Muscle layer of colon (tissue), 2 donors: Measurements from ENCODE around the gene TRIM33.

Experiments
- H3K27ac ChIP-seq: one replicate; pipeline ENCODE4 v1.7.0; 2013; ENCODE audit warnings: low read depth, mild to moderate bottlenecking, low read length, moderate library complexity
- H3K27me3 ChIP-seq, 2 donors: one replicate each; pipeline ENCODE4 v1.7.0; 2013; ENCODE audit warnings: low read length in 2 of 2, mild to moderate bottlenecking in 2 of 2; ENCODE audit not compliant: insufficient read depth in 2 of 2, control insufficient read depth in 1 of 2
- H3K36me3 ChIP-seq: one replicate; pipeline ENCODE4 v1.7.0; 2013; ENCODE audit warnings: mild to moderate bottlenecking, low read length; ENCODE audit not compliant: insufficient read depth
- H3K4me1 ChIP-seq: one replicate; pipeline ENCODE4 v1.7.0; 2013; ENCODE audit warnings: mild to moderate bottlenecking, low read length; ENCODE audit not compliant: insufficient read depth
- H3K4me3 ChIP-seq, 2 donors: one replicate each; pipeline ENCODE4 v1.7.0; 2013; ENCODE audit warnings: low read length in 2 of 2, low read depth in 1 of 2, mild to moderate bottlenecking in 1 of 2, moderate library complexity in 1 of 2
- H3K9ac ChIP-seq: one replicate; pipeline ENCODE4 v1.7.0; 2013; ENCODE audit warnings: low read length
- H3K9me3 ChIP-seq: one replicate; pipeline ENCODE4 v1.7.0; 2013; ENCODE audit warnings: mild to moderate bottlenecking, low read length
- donor health status: abdominal sarcoma.
- donor health status: Adenocarcinoma of cecum.

The TRIM33 gene

DNA sequence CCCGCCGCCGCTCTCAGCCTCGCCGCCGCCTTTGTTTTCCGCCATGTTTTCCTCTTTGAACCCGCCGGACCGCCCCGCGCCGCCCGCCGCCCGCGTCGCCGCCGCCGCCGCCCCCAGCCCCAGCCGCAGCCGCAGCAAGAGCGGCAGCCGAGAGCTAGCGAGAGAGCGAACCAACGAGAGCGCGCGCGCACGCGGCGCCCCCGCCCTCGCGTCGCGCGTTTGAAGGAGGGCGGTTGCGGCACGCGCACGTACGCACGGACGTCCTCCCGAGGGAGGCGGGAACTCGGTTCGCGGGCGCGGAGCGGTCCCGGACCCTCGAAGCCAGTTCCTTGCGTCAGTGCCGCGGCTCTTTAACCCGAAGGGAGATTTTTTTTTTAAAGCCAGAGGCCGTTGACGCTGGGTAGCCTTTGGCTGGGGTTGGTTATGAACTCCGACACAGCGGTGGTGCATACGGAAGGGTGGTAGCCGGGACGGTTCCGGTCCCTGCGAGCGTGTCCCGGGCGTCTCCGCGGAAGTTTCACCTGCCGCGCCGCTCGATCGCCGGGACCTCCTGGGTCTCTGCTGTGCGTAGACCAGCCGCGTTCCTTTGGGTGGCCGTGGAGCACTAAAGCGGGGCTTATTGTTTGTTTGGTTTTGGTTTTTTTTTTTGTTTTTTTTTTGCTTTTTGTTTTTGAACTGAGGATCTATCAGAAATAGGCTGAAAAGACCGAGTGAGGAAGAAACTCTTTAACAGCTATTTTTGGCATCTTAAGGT, at the start of gene TRIM33:
TRIM33 (minus strand) TSS at position 172 of the 754 bp plus-strand sequence; CDS start at position 45, 127 bp downstream.
- no peaks in the 10 kb centered on the region for H3K9me3 ChIP-seq
- no peaks in the 10 kb centered on the region for H3K27me3 ChIP-seq
- H3K4me1 ChIP-seq = peaks cover 38% of the 10 kb centered on the region
- peak within 1 kb of the TSS; percentile 90 to 97 for H3K4me3 ChIP-seq
- peak within 1 kb of the TSS; percentile 97 for H3K9ac ChIP-seq
- peak within 1 kb of the TSS; percentile 96 for H3K27ac ChIP-seq
- H3K36me3 ChIP-seq = no peaks in the 10 kb centered on the region

DNA sequence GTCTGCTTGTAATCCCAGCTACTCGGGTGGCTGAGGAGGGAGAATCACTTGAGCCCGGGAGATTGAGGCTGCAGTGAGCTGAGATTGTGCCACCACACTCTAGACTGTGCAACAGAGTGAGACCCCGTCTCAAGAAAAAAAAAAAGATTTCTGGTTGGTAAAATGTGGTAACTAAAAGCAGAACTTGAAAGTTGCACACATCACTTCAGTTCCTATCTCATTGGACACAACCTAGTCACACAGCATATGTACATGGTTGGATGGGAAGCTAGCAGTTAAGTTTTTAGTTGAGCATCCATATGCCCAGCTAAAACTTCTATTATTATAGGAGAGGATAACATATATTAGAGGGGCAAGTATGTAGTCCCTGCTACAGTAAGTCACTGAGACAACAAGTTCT, 48.4 kb upstream of the TRIM33 start:
- Histone ChIP-seq H3K4me1 (no peaks in the 10 kb centered on the region), H3K9ac (no peak overlapping the region), H3K27ac (no peak overlapping the region)

DNA sequence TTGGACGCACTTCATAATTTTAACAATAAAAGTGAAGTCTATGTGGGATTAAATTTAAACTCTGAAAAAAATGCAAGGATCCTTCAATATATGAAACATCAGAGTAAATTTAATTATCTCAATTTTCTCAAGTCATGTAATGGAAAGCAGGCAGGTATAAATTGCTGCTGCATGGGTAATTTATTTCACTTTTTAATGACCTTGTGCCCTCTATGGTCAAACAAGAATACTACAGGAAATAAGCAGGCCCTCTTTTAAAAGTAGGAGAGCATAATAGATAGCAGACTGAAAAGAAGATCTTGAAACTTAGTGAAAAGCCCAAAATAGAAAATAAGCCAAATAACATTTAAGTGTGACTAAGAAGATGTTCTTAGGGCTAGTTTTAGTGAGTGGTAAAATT, 47.5 kb upstream of the TRIM33 start:
- Histone ChIP-seq H3K27ac (no peak overlapping the region), H3K36me3 (no peaks in the 10 kb centered on the region), H3K9me3 (no peaks in the 10 kb centered on the region), H3K4me1 (no peaks in the 10 kb centered on the region), H3K9ac (no peak overlapping the region), H3K4me3 (no peak overlapping the region), H3K27me3 (no peaks in the 10 kb centered on the region)

More for the DNA sequence above, 48.4 kb upstream of the TRIM33 start:
- Histone ChIP-seq H3K4me3 (no peak overlapping the region), H3K36me3 (no peaks in the 10 kb centered on the region), H3K9me3 (no peaks in the 10 kb centered on the region), H3K27me3 (no peaks in the 10 kb centered on the region)

DNA sequence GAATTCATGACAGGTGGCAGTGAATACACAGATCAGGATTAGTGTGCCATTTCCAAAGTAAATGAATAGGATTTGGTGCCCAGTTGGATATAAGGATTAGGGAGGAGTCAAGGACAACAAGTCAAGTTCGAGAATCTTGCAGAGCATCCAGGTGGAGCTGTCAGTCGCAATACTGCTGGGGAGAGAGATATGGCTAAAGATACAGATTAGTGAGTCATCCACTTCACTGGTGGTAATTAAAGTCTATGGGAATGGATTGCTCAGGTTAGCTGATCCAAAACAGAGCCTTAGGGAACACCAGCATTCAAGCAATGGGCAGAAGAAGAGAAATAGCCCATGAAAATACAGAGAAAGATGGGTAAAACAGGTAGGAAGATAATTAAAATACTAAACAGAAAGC, 43.6 kb upstream of the TRIM33 start:
- Histone ChIP-seq H3K27ac (no peak overlapping the region), H3K9me3 (no peaks in the 10 kb centered on the region), H3K4me3 (no peak overlapping the region), H3K4me1 (no peaks in the 10 kb centered on the region), H3K27me3 (no peaks in the 10 kb centered on the region), H3K36me3 (no peaks in the 10 kb centered on the region), H3K9ac (no peak overlapping the region)

DNA sequence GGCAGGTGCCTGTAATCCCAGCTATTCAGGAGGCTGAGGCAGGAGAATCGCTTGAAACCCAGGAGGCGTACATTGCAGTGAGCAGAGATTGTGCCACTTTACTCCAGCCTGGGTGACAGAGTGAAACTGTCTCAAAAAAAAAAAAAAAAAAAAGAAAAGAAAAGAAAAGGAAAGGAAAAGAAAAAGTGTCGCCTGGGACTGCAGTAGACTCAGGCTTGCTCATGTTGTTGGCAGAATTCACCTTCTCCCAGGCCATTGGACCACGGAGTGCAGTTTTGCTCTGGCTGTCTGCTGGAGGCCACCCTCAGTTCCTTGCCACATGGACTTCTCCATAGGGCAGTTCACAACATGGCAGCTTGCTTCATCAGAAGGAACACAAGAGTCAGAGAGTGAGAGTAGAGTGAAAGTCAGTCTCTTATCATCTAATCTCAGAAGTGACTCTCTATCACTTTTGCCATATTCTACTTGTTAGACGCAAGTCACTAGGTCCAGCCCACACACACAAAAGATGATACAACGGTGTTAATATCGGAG, 41.2 kb upstream of the TRIM33 start:
- no peak overlapping the region for H3K27ac ChIP-seq
- no peak overlapping the region for H3K9ac ChIP-seq
- H3K9me3 ChIP-seq = no peaks in the 10 kb centered on the region
- no peaks in the 10 kb centered on the region for H3K27me3 ChIP-seq
- H3K36me3 ChIP-seq = no peaks in the 10 kb centered on the region
- H3K4me1 ChIP-seq = no peaks in the 10 kb centered on the region
- H3K4me3 ChIP-seq = no peak overlapping the region

DNA sequence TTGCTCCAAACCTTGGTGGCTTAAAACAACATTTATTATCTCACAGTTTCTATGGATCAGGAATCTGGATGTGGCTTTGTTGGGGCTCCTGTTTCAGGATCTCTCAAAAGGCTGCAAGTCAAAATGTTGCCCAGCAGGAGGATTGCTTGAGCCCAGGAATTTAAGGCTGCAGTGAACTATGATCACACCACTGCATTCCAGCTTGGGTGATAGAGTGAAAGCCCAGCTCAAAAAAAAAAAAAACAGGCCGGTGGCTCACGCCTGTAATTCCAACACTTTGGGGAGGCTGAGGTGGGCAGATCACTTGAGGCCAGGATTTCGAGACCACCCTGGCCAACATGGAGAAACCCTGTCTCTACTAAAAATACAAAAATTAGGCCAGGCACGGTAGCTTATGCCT, 40.4 kb upstream of the TRIM33 start:
- H3K4me1 ChIP-seq = no peaks in the 10 kb centered on the region
- no peak overlapping the region for H3K4me3 ChIP-seq
- H3K9ac ChIP-seq = no peak overlapping the region
- no peaks in the 10 kb centered on the region for H3K27me3 ChIP-seq
- no peaks in the 10 kb centered on the region for H3K9me3 ChIP-seq
- H3K27ac ChIP-seq = no peak overlapping the region
- no peaks in the 10 kb centered on the region for H3K36me3 ChIP-seq

DNA sequence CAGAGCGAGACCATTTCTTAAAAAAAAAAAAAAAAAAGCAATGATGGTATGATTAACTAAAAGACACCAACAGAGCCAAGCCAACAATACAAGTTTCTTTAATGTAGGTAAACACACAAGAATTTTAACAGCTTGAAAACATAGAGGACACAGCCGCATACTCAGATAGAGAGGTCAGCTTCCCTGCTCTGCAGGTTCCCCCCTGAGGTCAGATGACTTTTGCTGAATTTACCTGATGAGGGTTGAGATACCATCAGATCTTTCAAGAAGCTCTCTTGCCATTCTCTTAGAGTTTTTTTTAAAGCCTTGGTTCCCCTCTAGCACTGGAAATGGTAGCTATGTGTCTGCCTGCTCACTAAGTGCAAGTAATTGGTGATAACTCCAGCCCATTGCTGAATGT, 39.3 kb upstream of the TRIM33 start:
- Histone ChIP-seq H3K9me3 (no peaks in the 10 kb centered on the region), H3K9ac (no peak overlapping the region), H3K4me1 (no peaks in the 10 kb centered on the region), H3K36me3 (no peaks in the 10 kb centered on the region), H3K27ac (no peak overlapping the region), H3K4me3 (no peak overlapping the region), H3K27me3 (no peaks in the 10 kb centered on the region)

DNA sequence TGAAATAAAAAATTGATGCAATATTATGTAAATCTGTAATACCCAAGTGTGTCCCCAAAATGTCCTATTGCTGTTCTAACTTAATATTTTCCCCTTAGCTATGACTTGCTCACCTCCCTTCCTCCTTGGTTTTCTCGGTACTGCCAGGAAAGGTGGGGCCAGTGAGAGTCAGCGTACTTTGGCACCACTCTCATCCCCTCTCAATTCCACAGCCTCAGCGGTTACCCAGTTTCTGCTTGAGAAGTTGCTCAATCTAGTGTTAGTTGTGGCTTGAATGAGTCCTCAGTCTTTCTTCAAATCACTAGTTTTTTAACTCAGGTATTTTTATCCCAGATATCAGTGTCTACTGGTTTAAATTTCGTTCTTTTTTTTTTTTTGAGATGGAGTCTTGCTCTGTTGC, 38.1 kb upstream of the TRIM33 start:
- Histone ChIP-seq H3K27ac (no peak overlapping the region), H3K4me1 (no peaks in the 10 kb centered on the region), H3K9ac (no peak overlapping the region), H3K9me3 (no peaks in the 10 kb centered on the region), H3K4me3 (no peak overlapping the region), H3K27me3 (no peaks in the 10 kb centered on the region), H3K36me3 (no peaks in the 10 kb centered on the region)

DNA sequence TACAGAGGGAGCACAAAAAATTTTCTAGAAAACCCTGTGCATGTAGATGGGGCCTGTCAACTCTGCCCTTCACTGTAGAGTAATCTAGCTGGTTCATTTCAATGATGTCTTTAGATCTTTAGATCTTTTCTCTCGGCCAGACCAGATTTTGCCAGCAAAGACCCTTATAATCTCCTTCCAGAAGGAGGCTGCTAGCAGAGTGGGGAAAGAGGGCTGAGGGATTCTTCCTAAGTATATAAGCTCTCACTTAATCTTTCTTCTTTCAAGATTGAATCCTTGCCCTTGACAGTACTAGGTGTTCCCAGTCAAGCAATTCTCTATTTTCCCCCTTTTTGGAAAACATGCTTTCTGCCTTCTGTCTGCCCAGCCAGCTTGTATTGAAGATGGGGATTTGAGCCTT, 36.1 kb upstream of the TRIM33 start:
- no peaks in the 10 kb centered on the region for H3K4me1 ChIP-seq

DNA sequence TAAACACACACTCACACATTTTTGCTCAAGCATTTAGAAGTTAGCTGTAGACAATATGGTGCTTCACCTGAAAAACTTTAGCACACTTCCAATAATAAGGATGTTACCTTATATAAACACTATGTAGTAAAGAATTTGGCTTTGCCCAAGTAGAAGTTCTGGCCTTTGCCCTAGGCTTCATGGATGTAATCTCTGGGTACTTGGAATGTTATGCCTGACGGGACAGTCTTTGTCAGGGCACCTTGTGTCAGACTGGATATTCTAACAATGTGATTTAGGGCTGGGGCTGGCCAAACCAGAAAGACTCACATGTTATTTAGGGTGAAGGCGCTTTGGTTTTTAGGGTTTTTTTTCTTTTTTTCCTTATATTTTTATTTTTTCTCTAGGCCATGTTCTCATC, 34.8 kb upstream of the TRIM33 start:
- Histone ChIP-seq H3K9ac (no peak overlapping the region), H3K36me3 (no peaks in the 10 kb centered on the region), H3K9me3 (no peaks in the 10 kb centered on the region), H3K4me1 (no peaks in the 10 kb centered on the region), H3K4me3 (no peak overlapping the region), H3K27me3 (no peaks in the 10 kb centered on the region), H3K27ac (no peak overlapping the region)

More for the DNA sequence above, 36.1 kb upstream of the TRIM33 start:
- H3K9me3 ChIP-seq = no peaks in the 10 kb centered on the region
- no peaks in the 10 kb centered on the region for H3K36me3 ChIP-seq
- no peak overlapping the region for H3K27ac ChIP-seq
- no peak overlapping the region for H3K4me3 ChIP-seq
- H3K9ac ChIP-seq = no peak overlapping the region
- no peaks in the 10 kb centered on the region for H3K27me3 ChIP-seq

DNA sequence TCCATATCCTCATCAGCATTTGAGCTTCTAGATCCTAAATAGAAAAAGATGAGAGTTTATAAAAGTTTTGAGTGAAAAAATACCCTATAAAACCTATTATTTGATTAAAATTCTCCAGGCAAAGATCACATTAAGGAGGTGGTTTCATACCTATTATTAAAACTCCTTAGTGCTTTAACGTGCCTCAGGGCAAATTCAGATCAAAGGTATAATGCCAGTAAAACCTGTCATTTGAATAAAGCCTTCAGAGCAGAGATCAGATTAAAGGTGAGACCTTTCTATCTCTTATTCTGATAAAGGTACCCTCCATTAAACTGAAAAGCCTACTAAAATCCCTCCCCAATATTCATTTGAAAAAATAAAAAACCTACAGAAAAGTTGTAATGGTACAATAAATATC, 34.3 kb upstream of the TRIM33 start:
- no peak overlapping the region for H3K9ac ChIP-seq
- H3K27me3 ChIP-seq = no peaks in the 10 kb centered on the region
- no peak overlapping the region for H3K27ac ChIP-seq
- no peaks in the 10 kb centered on the region for H3K4me1 ChIP-seq
- H3K9me3 ChIP-seq = no peaks in the 10 kb centered on the region
- no peak overlapping the region for H3K4me3 ChIP-seq
- no peaks in the 10 kb centered on the region for H3K36me3 ChIP-seq

DNA sequence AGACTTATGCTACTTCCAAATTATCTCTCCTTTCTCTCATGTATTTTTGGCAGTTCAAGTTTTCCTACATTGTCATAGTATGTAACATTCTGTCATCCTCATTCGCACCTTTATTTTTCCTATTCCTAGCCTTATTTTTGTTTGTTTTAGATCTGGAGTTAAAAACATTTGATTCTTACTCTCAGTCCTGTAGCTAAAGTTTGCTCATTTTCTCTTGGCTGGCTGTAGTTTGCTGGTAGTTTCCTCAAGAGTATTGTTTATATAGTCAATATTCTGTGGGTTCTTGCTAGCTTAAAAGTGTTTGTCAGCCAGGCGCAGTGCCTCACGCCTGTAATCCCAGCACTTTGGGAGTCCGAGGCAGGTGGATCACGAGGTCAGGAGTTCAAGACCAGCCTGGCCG, 29.8 kb upstream of the TRIM33 start:
- H3K4me3 ChIP-seq = no peak overlapping the region
- no peaks in the 10 kb centered on the region for H3K9me3 ChIP-seq
- no peak overlapping the region for H3K27ac ChIP-seq
- H3K4me1 ChIP-seq = no peaks in the 10 kb centered on the region
- H3K36me3 ChIP-seq = no peaks in the 10 kb centered on the region
- no peaks in the 10 kb centered on the region for H3K27me3 ChIP-seq
- no peak overlapping the region for H3K9ac ChIP-seq
